Activated T-helper 17 cell treated with anti-CD3 and anti-CD28 coated beads, Interleukin-2, amount 50 U/mL, for 72 hours (primary cell): ENCODE measurements around the gene KRTAP9-3. TPM values are rescaled to one million over a fixed set of nuclear protein-coding genes. Genes with fewer than 3 reads are reported as not detected.
"Not testable (repeated sequence)": the region's sequence is repeated elsewhere in the genome, so short reads cannot be mapped to it uniquely, and the experiment has no call there.

Experiments
- ATAC-seq: fragments of 150-1000 bp; cut with Tn5 transposase; replicated peaks from 2 replicates; pipeline ENCODE4 v1.10.0; 2021; ENCODE audit warnings: mild to moderate bottlenecking, moderate library complexity
- H3K27ac Mint-ChIP-seq: one replicate; pipeline ENCODE4 v1.8.0; 2022; ENCODE audit warnings: mixed read lengths
- H3K27me3 Mint-ChIP-seq: one replicate; pipeline ENCODE4 v1.8.0; 2022; ENCODE audit warnings: mixed read lengths
- H3K36me3 Mint-ChIP-seq: one replicate; pipeline ENCODE4 v1.8.0; 2022; ENCODE audit warnings: low read depth, mild to moderate bottlenecking, mixed read lengths
- H3K4me1 Mint-ChIP-seq: one replicate; pipeline ENCODE4 v1.8.0; 2022; ENCODE audit warnings: mixed read lengths
- H3K4me3 Mint-ChIP-seq: one replicate; pipeline ENCODE4 v1.8.0; 2022; ENCODE audit warnings: mild to moderate bottlenecking, mixed read lengths
- H3K9me3 Mint-ChIP-seq: one replicate; pipeline ENCODE4 v1.8.0; 2022; ENCODE audit warnings: mixed read lengths
- total RNA-seq, 2 donors: library from RNA; stranded (reverse); gene quantifications; one replicate each; pipeline ENCODE4 v1.2.3, GENCODE V29; 2022

KRTAP9-3 gene
- total RNA-seq, 2 donors from 2014 or later = not detected

GRCh38 chr17:41267711-41268110, 35.5 kb downstream of the KRTAP9-3 start:
- H3K4me1 Mint-ChIP-seq = peaks cover 5% of the 10 kb centered on the region
- H3K27me3 Mint-ChIP-seq = peaks cover 15% of the 10 kb centered on the region
- ATAC-seq = no peak
- no peaks in the 10 kb centered on the region for H3K36me3 Mint-ChIP-seq
- no peak overlapping the region for H3K27ac Mint-ChIP-seq
- H3K4me3 Mint-ChIP-seq = no peak overlapping the region
- H3K9me3 Mint-ChIP-seq = no peaks in the 10 kb centered on the region

- not testable (repeated sequence) for H3K4me1 Mint-ChIP-seq, H3K4me3 Mint-ChIP-seq, H3K36me3 Mint-ChIP-seq, H3K9me3 Mint-ChIP-seq, ATAC-seq
- Mint-ChIP-seq H3K27ac (peak overlapping the region; percentile 24), H3K27me3 (peaks cover 18% of the 10 kb centered on the region)
These were observed 39.1 kb downstream of the KRTAP9-3 start for GRCh38 chr17:41271323-41271722.

GRCh38 chr17:41271858-41272257, 39.6 kb downstream of the KRTAP9-3 start:
- peaks cover 10% of the 10 kb centered on the region for H3K4me1 Mint-ChIP-seq
- no peaks in the 10 kb centered on the region for H3K36me3 Mint-ChIP-seq
- no peak overlapping the region for H3K4me3 Mint-ChIP-seq
- ATAC-seq = peak; percentile 51
- H3K27ac Mint-ChIP-seq = peak overlapping the region; percentile 24
- H3K9me3 Mint-ChIP-seq = no peaks in the 10 kb centered on the region
- H3K27me3 Mint-ChIP-seq = peaks cover 21% of the 10 kb centered on the region

DNA sequence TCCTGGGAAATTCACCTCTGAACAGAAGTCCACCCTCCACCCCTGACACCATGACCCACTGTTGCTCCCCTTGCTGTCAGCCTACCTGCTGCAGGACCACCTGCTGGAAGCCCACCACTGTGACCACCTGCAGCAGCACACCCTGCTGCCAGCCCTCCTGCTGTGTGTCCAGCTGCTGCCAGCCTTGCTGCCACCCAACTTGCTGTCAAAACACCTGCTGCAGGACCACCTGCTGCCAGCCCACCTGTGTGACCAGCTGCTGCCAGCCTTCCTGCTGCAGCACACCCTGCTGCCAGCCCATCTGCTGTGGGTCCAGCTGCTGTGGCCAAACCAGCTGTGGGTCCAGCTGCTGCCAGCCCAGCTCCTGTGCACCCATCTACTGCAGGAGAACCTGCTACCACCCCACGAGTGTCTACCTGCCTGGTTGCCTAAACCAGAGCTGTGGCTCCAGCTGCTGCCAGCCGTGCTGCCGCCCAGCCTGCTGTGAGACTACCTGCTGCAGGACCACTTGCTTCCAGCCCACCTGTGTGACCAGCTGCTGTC, 43.5 kb downstream of the KRTAP9-3 start, which contains the start of gene KRTAP9-7:
TSS of gene KRTAP9-7 (plus strand) at position 51 of the 543 bp plus-strand sequence. CDS start at position 51, 0 bp downstream.
- not testable (repeated sequence) for H3K36me3 Mint-ChIP-seq, H3K27ac Mint-ChIP-seq, ATAC-seq, H3K9me3 Mint-ChIP-seq, H3K4me3 Mint-ChIP-seq
- peaks cover 10% of the 10 kb centered on the region for H3K4me1 Mint-ChIP-seq
- H3K27me3 Mint-ChIP-seq = peaks cover 17% of the 10 kb centered on the region

GRCh38 chr17:41278176-41278955, 46.1 kb downstream of the KRTAP9-3 start:
- no peaks in the 10 kb centered on the region for H3K36me3 Mint-ChIP-seq
- H3K4me1 Mint-ChIP-seq = peaks cover 5% of the 10 kb centered on the region
- H3K9me3 Mint-ChIP-seq = no peaks in the 10 kb centered on the region
- H3K27me3 Mint-ChIP-seq = peaks cover 13% of the 10 kb centered on the region
- H3K4me3 Mint-ChIP-seq = no peak overlapping the region
- H3K27ac Mint-ChIP-seq = no peak overlapping the region
- no peak for ATAC-seq

Other genes with a start within 250 kb of the KRTAP9-3 start
- not detected for gene KRT40, start 248.1 kb upstream of the KRTAP9-3 start, total RNA-seq
- gene KRTAP3-3, start 238.3 kb upstream of the KRTAP9-3 start, total RNA-seq = not detected
- not detected for gene KRTAP3-2, start 232.5 kb upstream of the KRTAP9-3 start, total RNA-seq
- not detected for gene KRTAP3-1, start 223.3 kb upstream of the KRTAP9-3 start, total RNA-seq
- gene KRTAP1-5, start 205.2 kb upstream of the KRTAP9-3 start, total RNA-seq = not detected
- not detected for gene KRTAP1-4, start 202.3 kb upstream of the KRTAP9-3 start, total RNA-seq
- not detected for gene KRTAP1-3, start 197.6 kb upstream of the KRTAP9-3 start, total RNA-seq
- not detected for gene KRTAP1-1, start 191.0 kb upstream of the KRTAP9-3 start, total RNA-seq
- gene KRTAP2-1, start 185.1 kb upstream of the KRTAP9-3 start, total RNA-seq = not detected
- gene KRTAP2-2, start 177.2 kb upstream of the KRTAP9-3 start, total RNA-seq = not detected
- not detected for gene KRTAP2-3, start 172.3 kb upstream of the KRTAP9-3 start, total RNA-seq
- not detected for gene KRTAP2-4, start 166.6 kb upstream of the KRTAP9-3 start, total RNA-seq
- not detected for gene KRTAP4-7, start 148.3 kb upstream of the KRTAP9-3 start, total RNA-seq
- not detected for gene KRTAP4-8, start 134.3 kb upstream of the KRTAP9-3 start, total RNA-seq
- not detected for gene KRTAP4-16, start 130.2 kb upstream of the KRTAP9-3 start, total RNA-seq
- gene KRTAP4-9, start 127.1 kb upstream of the KRTAP9-3 start, total RNA-seq = not detected
- gene KRTAP4-11, start 114.1 kb upstream of the KRTAP9-3 start, total RNA-seq = not detected
- gene KRTAP4-12, start 108.3 kb upstream of the KRTAP9-3 start, total RNA-seq = not detected
- gene KRTAP4-6, start 91.9 kb upstream of the KRTAP9-3 start, total RNA-seq = not detected
- not detected for gene KRTAP4-5, start 82.6 kb upstream of the KRTAP9-3 start, total RNA-seq
- not detected for gene KRTAP4-4, start 71.7 kb upstream of the KRTAP9-3 start, total RNA-seq
- gene KRTAP4-3, start 64.2 kb upstream of the KRTAP9-3 start, total RNA-seq = not detected
- gene KRTAP4-2, start 54.2 kb upstream of the KRTAP9-3 start, total RNA-seq = not detected
- not detected for gene KRTAP4-1, start 47.5 kb upstream of the KRTAP9-3 start, total RNA-seq
- not detected for gene KRTAP9-1, start 42.6 kb upstream of the KRTAP9-3 start, total RNA-seq
- gene KRTAP9-2, start 5.8 kb upstream of the KRTAP9-3 start, total RNA-seq = not detected
- not detected for gene KRTAP9-8, start 5.5 kb downstream of the KRTAP9-3 start, total RNA-seq
- not detected for gene KRTAP9-4, start 17.2 kb downstream of the KRTAP9-3 start, total RNA-seq
- gene KRTAP9-9, start 22.9 kb downstream of the KRTAP9-3 start, total RNA-seq = not detected
- not detected for gene KRTAP9-6, start 32.9 kb downstream of the KRTAP9-3 start, total RNA-seq
- not detected for gene KRTAP9-7, start 43.2 kb downstream of the KRTAP9-3 start, total RNA-seq
- not detected for gene KRTAP29-1, start 70.4 kb downstream of the KRTAP9-3 start, total RNA-seq
- gene KRTAP16-1, start 76.9 kb downstream of the KRTAP9-3 start, total RNA-seq = under 1 TPM; 0.15 to 0.26 TPM
- not detected for gene KRTAP17-1, start 83.3 kb downstream of the KRTAP9-3 start, total RNA-seq
- not detected for gene KRT33A, start 118.4 kb downstream of the KRTAP9-3 start, total RNA-seq
- not detected for gene KRT33B, start 137.4 kb downstream of the KRTAP9-3 start, total RNA-seq
- gene KRT34, start 149.9 kb downstream of the KRTAP9-3 start, total RNA-seq = not detected
- gene KRT31, start 165.2 kb downstream of the KRTAP9-3 start, total RNA-seq = not detected
- not detected for gene KRT37, start 192.1 kb downstream of the KRTAP9-3 start, total RNA-seq
- gene KRT38, start 208.5 kb downstream of the KRTAP9-3 start, total RNA-seq = not detected
- gene KRT32, start 234.9 kb downstream of the KRTAP9-3 start, total RNA-seq = not detected
- not detected for gene KRT35, start 248.7 kb downstream of the KRTAP9-3 start, total RNA-seq